Brain microvascular endothelial cell (primary cell): ENCODE measurements around the gene TMEM201.
"Not testable (repeated sequence)": the region's sequence is repeated elsewhere in the genome, so short reads cannot be mapped to it uniquely, and the experiment has no call there.

Experiments
- DNase-seq: peaks from one replicate; pipeline ENCODE4 v3.0.0-alpha.2; 2020
- H3K27ac ChIP-seq: fragments of 250-450 bp; sonication (Bioruptor Pico); 2 replicates; pipeline ENCODE4 v1.5.1; 2020; ENCODE audit warnings: mild to moderate bottlenecking, moderate library complexity
- H3K27me3 ChIP-seq: fragments of 250-450 bp; sonication (Bioruptor Pico); replicated peaks from 2 replicates; pipeline ENCODE4 v1.5.1; 2020; ENCODE audit warnings: mild to moderate bottlenecking
- H3K36me3 ChIP-seq: fragments of 250-450 bp; sonication (Bioruptor Pico); replicated peaks from 2 replicates; pipeline ENCODE4 v1.5.1; 2020; ENCODE audit warnings: mild to moderate bottlenecking
- H3K4me3 ChIP-seq: 2 replicates; pipeline ENCODE4 v1.5.1; 2011; ENCODE audit warnings: low read depth, mild to moderate bottlenecking, control low read depth, low read length, moderate library complexity
- in situ Hi-C: cut with HindIII; loops from 2 replicates; pipeline ENCODE4 v1.10.0; 2017; ENCODE audit warnings: low sequenced_read_pairs, low pct_ligation_motif_present
- TF ChIP-seq, protein P1 (sequence below): IDR thresholded peaks from 2 replicates; pipeline ENCODE4 v1.5.1; 2011; ENCODE audit warnings: low read depth, mild to moderate bottlenecking, moderate library complexity, low read length, control low read depth, inconsistent platforms; ENCODE audit errors: missing control alignments

The TMEM201 gene

GRCh38 chr1:9558271-9558945 is 30.3 kb upstream of the TMEM201 start:
- H3K4me3 ChIP-seq, result no peak overlapping the region
- peaks cover 6% of the 10 kb centered on the region for H3K36me3 ChIP-seq
- H3K27me3 ChIP-seq, result no peaks in the 10 kb centered on the region
- in situ Hi-C loops, result no loop called here
- TF ChIP-seq, protein P1, sequence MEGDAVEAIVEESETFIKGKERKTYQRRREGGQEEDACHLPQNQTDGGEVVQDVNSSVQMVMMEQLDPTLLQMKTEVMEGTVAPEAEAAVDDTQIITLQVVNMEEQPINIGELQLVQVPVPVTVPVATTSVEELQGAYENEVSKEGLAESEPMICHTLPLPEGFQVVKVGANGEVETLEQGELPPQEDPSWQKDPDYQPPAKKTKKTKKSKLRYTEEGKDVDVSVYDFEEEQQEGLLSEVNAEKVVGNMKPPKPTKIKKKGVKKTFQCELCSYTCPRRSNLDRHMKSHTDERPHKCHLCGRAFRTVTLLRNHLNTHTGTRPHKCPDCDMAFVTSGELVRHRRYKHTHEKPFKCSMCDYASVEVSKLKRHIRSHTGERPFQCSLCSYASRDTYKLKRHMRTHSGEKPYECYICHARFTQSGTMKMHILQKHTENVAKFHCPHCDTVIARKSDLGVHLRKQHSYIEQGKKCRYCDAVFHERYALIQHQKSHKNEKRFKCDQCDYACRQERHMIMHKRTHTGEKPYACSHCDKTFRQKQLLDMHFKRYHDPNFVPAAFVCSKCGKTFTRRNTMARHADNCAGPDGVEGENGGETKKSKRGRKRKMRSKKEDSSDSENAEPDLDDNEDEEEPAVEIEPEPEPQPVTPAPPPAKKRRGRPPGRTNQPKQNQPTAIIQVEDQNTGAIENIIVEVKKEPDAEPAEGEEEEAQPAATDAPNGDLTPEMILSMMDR, result no peak
- DNase-seq, result no peak
- no peak overlapping the region for H3K27ac ChIP-seq

GRCh38 chr1:9558946-9559545 is 29.7 kb upstream of the TMEM201 start:
- Histone ChIP-seq H3K27me3 (no peaks in the 10 kb centered on the region), H3K4me3 (no peak overlapping the region), H3K27ac (no peak overlapping the region), H3K36me3 (peaks cover 6% of the 10 kb centered on the region)
- no peak for DNase-seq
- TF ChIP-seq, protein P1, result no peak
- in situ Hi-C loops, result no loop called here

DNA sequence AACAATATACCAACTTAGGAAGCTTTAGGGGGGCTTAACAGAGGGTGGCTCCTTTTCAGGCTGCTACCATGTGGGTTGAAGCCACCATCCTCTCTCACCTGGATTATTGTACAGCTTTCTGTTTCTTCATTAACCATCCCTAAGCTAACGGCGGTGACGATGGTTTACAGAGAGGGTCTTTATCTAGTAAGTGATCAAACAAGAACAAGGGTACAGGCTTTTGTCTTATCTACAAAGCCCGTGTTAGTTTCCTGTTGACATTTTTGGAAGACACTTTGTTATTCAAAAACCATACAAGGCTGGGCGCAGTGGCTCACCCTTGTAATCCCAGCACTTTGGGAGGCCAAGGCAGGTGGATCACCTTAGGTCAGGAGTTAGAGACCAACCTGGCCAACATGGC is 29.0 kb upstream of the TMEM201 start:
- peaks cover 6% of the 10 kb centered on the region for H3K36me3 ChIP-seq
- no peak overlapping the region for H3K27ac ChIP-seq
- DNase-seq, result no peak
- TF ChIP-seq, protein P1, result no peak
- no peaks in the 10 kb centered on the region for H3K27me3 ChIP-seq
- in situ Hi-C loops, result no loop called here
- no peak overlapping the region for H3K4me3 ChIP-seq

- H3K27me3 ChIP-seq, H3K27ac ChIP-seq, H3K4me3 ChIP-seq, DNase-seq, H3K36me3 ChIP-seq, in situ Hi-C loops: not testable (repeated sequence)
These were observed 28.6 kb upstream of the TMEM201 start for GRCh38 chr1:9560090-9560489.

DNA sequence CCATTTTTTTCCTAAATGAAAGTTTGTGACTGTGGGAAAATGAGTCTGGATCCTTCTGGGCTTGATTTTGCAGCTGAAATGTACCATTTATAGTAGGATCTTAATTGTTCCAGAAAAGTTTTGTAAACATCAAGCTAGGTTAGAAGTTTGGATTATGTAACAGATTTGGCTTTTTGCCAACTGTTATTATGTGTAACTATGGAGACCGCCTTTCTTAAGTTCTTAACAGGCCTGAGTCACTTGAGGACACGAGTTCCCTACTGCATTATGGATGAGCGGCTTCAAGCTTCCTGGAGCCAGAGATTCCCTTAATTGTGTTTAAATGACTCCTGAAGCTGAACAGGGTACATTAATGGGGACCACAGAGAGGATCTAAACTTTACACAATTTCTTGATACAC is 27.3 kb upstream of the TMEM201 start:
- TF ChIP-seq, protein P1, result no peak
- H3K36me3 ChIP-seq, result no peaks in the 10 kb centered on the region
- no peak overlapping the region for H3K4me3 ChIP-seq
- no peaks in the 10 kb centered on the region for H3K27me3 ChIP-seq
- peak overlapping the region; percentile 60 for H3K27ac ChIP-seq
- in situ Hi-C loops, result no loop called here
- peak; percentile 84 for DNase-seq

DNA sequence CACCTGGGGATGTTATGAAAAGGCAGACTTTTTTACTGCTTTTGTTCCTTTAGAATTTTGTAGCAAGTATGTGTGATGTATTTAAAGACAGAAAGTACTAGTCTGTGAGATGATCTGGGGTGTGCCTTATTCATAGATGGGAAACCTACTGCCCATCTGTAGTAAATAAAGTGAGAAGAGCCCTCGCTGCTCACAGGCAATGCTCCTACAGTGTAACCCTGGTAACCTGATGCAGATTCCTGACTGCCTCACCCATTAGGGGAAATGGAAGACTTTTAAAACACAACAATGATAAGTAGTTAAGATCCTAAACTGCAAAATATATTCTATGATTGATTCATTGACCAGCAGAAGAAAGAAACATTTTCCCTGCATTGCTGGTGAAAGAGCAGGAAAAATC is 19.4 kb upstream of the TMEM201 start:
- H3K27ac ChIP-seq, result no peak overlapping the region
- in situ Hi-C loops, result no loop called here
- no peak for DNase-seq
- no peak overlapping the region for H3K4me3 ChIP-seq
- TF ChIP-seq, protein P1, result no peak
- H3K36me3 ChIP-seq, result peaks cover 6% of the 10 kb centered on the region
- H3K27me3 ChIP-seq, result no peaks in the 10 kb centered on the region

- DNase-seq, H3K27me3 ChIP-seq, in situ Hi-C loops, H3K27ac ChIP-seq, H3K4me3 ChIP-seq, H3K36me3 ChIP-seq: not testable (repeated sequence)
These were observed 17.7 kb upstream of the TMEM201 start for GRCh38 chr1:9570886-9571529.
